HG03196 (cell line): ENCODE measurements around the gene NUP214.
"Not testable (repeated sequence)": the region's sequence is repeated elsewhere in the genome, so short reads cannot be mapped to it uniquely, and the experiment has no call there.

ENCODE experiments used
- ATAC-seq: cut with Tn5 transposase; IDR thresholded peaks from one replicate; pipeline ENCODE4 v1.9.1; 2021; ENCODE audit not compliant: unreplicated experiment

Gene NUP214

DNA sequence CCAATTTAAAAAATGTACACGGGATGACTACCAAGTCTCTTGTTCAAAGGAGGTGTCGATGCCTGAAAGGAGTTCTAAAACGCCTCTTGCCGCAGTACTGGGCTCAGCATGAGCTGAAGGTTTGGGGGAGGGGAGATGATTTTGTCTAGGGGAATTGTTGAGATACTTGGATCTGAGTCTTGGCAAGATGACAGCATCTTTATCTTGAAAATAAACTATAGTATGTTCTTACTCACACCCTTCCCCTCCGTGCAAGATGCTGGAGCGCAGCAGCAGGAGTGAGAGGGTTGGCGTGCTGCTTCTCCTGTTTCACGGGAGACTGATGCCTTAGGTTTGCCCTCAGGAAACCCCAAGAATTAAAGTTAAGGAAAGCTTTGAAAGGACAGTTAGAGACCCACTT lies 103.6 kb downstream of the NUP214 start:
- no peak for ATAC-seq

DNA sequence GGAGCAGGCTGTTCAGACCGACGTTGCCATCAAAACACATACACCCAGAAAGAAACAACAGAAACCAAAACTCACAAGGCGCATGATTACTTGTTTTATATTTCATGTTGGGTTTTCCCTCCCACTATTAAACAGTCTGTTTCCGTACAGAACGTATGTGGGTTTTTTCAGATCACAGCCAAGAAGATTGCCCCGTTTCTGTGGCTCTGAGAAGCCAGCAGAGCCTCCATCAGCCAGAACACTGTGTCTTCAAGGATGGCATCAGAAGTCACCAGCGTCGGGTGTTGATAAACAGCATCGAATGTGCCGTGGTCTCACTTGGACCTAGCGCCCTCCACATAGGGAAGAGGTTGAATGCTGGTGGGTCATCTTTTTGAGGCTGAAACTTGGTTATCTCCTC lies 108.2 kb downstream of the NUP214 start:
- no peak for ATAC-seq

DNA sequence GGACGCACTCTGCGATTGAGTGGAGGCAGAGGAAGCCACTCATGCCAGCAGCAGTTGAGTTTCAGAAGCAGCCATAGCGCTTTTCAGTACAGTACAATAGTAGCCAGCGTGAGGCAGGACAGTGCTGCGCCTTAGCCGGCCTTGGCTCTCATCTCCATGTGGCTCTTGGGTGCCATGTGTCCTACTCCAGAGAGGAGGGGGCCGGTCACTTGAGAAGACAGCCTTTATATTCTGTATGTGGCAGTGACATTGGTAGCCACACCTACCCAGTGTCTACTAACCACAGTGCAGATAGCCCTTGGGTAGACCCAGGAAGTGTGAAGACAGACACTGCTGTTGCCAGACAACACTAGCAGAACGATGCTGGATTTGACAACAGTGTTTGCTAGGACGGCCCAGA lies 108.6 kb downstream of the NUP214 start:
- no peak for ATAC-seq

GRCh38 chr9:131234799-131235479 lies 109.6 kb downstream of the NUP214 start:
- ATAC-seq, result no peak

GRCh38 chr9:131235480-131235851 lies 110.1 kb downstream of the NUP214 start:
- ATAC-seq, result no peak

DNA sequence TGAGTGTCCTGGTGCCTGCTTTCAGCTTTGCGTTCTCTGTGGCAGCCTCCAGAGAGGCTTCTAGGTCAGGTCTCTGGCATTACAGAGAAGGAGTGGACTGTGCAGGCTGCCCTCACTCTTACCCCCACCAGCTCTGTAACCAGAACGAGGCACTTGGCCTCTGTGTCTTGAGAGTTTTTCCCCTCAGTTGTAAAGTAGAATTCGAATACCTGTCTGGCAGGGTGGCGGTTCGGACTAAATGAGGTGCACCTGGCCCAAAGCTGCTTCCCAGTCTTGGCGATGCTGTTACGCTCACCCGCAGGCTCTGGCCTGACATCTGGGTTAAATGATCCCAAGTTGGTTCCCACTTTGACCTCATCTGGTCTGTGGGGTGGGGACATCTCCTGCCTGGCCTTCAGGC lies 110.8 kb downstream of the NUP214 start:
- no peak for ATAC-seq

DNA sequence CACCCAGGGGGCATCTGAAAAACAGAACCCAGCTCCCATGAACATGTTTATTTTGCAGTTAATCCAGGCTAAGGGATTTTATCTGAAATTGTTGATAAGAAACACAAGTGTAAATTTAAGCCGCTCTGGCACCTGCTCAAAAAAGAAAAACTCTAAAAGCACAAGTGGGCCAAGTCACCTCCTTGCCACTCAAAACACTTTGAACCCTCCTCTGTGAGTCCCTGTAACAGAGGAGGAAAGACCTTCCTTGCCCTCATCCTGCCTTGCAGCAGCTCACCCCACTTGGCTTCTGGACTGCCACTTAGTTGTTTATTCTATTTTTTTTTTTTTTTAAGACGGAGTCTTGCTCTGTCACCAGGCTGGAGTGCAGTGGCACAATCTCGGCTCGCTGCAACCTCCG lies 111.4 kb downstream of the NUP214 start:
- ATAC-seq, result no peak

DNA sequence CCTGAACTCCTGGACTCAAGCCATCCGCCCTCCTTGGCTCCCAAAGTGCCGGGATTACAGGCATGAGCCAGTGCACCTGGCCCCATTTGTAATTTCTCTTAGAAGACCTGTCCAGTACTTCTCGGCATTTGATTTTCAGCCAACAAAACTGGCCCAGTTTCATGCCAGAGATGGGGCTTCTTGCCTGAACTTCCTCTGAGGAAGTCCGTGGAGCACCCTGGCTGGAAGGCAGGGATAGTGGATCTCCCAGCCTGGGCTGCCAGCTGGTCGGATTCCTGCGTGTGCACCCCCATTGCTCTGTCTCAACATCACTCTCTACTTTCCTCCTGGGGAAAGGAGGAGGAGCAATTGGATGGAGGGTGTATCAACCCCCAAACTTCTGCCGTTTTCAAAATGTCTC lies 111.9 kb downstream of the NUP214 start:
- ATAC-seq, result no peak

GRCh38 chr9:131237931-131238401 lies 112.6 kb downstream of the NUP214 start:
- peak; percentile 77 for ATAC-seq

DNA sequence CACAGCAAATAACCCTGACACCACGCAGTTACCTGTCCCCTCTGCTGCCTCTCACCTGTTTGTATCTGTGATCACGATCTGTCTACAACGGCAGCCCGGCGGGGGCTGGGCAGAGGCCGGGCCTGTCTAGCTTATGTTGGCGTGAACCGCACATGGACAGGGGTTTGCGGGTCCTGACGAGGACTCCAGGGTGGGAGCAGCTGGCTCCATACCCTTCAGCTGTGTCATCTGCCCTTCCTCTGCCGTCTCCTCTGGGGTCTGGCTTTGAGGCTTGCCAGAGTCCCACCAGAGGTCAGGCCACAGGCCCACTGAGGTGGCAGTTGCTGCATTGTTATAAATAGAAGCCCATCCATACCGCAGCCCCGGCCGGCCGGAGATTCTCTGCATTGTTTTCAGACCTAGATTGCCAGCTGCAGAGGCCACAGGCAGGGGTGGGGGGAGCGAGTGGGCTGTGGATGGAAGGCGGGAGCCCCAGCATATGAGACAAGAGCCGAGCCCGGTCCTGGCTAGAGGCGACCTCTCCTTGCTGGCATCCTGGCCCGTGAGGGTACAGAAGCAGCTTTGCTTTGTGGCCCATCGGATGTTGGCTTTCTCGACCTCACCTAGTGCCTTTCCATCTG lies 113.1 kb downstream of the NUP214 start:
- ATAC-seq, result peak; percentile 23

- ATAC-seq, result no peak
Measured at GRCh38 chr9:131239161-131239975, 114.0 kb downstream of the NUP214 start.

- no peak for ATAC-seq
Measured at GRCh38 chr9:131240047-131240921, 114.9 kb downstream of the NUP214 start.

DNA sequence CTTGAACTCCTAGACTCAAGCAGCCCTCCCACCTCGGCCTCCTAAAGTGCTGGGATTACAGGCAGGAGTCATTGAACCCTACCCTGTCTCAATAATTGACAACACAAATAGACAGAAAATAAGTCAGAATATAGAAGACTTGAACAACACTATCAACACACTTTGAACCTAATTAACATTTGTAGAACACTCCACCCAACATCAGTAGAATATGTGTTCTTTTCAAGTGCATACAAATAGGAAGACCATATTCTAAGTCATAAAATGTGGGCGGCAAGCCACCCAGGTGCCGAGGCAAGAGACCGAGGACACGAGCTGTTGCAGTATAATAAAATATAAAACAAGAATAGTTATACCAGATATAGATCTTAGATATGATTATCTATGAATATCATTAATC lies 118.9 kb downstream of the NUP214 start:
- not testable (repeated sequence) for ATAC-seq

DNA sequence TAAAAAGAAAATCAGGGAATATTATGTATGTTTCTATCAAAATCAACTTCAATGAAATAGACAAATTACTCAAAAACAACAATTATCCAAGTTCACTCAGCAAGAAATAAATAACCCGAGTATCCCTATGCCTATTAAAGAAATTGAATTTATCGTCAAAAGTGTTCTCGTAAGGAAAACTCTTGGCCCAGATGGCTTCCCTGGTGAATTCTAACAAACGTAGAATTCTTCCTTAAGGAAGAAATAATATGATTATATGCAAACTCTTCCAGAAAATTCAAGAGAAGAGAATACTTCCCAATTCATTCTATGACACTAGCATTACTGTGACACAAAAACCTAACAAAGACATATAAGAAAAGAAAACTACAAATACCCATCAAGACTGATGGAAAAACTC lies 121.2 kb downstream of the NUP214 start:
- no peak for ATAC-seq

DNA sequence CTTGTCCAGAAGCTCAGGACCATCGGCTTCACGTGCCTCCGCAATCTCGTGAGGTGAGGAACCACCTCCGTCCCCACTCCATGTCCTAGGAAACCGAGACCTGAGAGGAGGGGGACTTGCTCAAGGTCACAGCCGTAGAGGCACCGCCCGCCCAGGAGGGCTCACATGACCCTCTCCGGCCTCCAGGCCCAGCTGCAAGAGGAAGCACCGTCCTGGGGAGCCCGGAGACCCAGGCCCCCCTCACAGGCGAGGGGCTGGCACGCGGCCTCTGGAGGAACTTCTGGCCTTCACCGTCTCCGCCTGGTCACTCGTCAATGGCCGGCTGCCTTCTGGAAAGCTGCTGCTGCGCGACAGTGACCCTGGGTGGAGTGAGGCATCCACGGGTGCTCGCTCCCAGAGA lies 126.7 kb downstream of the NUP214 start:
- no peak for ATAC-seq

- no peak for ATAC-seq
Measured at GRCh38 chr9:131253891-131254491, 128.6 kb downstream of the NUP214 start.

DNA sequence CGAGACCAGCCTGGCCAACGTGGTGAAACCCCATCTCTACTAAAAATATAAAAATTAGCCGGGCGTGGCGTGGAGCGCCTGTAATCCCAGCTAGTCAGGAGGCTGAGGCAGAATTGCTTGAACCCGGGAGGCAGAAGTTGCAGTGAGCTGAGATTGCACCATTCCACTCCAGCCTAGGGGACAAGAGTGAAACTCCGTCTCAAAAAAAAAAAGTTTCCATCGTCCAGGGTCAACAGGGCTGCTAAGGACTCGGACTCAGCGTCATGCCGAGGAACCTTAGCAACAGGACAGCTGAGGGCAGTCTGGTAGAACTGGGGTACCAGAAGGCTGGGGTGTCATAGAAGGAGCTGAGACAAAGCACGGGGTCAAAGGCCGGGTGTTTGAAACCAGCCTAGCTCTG lies 129.2 kb downstream of the NUP214 start:
- ATAC-seq, result no peak

- no peak for ATAC-seq
Measured at GRCh38 chr9:131255676-131256197, 130.4 kb downstream of the NUP214 start.

- no peak for ATAC-seq
Measured at GRCh38 chr9:131257266-131258025, 132.1 kb downstream of the NUP214 start.

DNA sequence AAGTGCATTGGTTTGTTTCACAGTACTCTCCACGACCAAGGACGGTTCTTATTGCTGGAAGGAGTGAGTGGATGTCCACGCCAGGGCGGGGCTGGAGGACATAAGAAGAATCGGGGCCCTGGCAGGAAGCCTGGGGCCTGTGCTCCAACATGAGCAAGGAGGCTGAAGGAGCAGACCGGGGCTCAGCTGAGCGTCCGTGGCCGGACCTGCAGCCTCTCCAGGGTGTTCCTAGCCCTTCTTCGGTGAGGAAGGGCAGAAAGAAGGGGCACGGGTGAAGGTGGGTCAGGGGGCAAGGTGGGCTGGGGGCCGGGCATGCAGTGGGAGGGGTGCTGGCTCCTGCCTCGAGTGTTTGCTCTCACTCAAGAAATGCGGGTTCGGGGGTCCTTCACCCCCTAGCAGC lies 132.8 kb downstream of the NUP214 start:
- ATAC-seq, result no peak
